Naive thymus-derived CD4-positive, alpha-beta T cell (primary cell): Measurements from ENCODE around the gene GBP2. TPM values are rescaled to one million over a fixed set of nuclear protein-coding genes. Genes with fewer than 3 reads are reported as not detected.

Experiments used
- ATAC-seq: fragments of 150-1000 bp; cut with Tn5 transposase; 2 replicates; pipeline ENCODE4 v1.10.0; 2021; ENCODE audit warnings: mild to moderate bottlenecking, moderate library complexity
- CTCF ChIA-PET: fragments of 350-600 bp; sonication (Branson Sonifier 250); formaldehyde crosslinking; loops from one replicate; lab custom pipeline; 2021; ENCODE audit warnings: antibody characterized with exemption; lab: Charles Lee
- POLR2A ChIA-PET: fragments of 350-600 bp; sonication (Branson Sonifier 250); formaldehyde crosslinking; loops from one replicate; lab custom pipeline; 2021; ENCODE audit warnings: antibody characterized with exemption, inconsistent platforms; lab: Charles Lee
- DNase-seq, 9 donors: peaks; one replicate each; pipeline versions ENCODE4 v3.0.0 to v3.0.0-alpha.2; 2020 to 2022; ENCODE audit warnings: mixed read lengths in 1 of 9
- H3K27ac ChIP-seq: one replicate; pipeline ENCODE4 v1.7.0; 2013; ENCODE audit warnings: mild to moderate bottlenecking, low read depth, low read length, moderate library complexity
- H3K27me3 ChIP-seq, 2 donors: one replicate each; pipeline ENCODE4 v1.7.0; 2013; ENCODE audit warnings: low read length in 2 of 2, mild to moderate bottlenecking in 2 of 2, moderate library complexity in 2 of 2; ENCODE audit not compliant: control insufficient read depth in 2 of 2, insufficient read depth in 2 of 2
- H3K36me3 ChIP-seq, 3 experiments: 1 replicate in 2 of 3; 2 replicates in 1 of 3; pipeline ENCODE4 v1.7.0; 2013; ENCODE audit warnings: low read length in 3 of 3, mild to moderate bottlenecking in 3 of 3, moderate library complexity in 1 of 3; ENCODE audit not compliant: insufficient read depth in 3 of 3, control insufficient read depth in 2 of 3
- H3K4me1 ChIP-seq, 2 donors: one replicate each; pipeline ENCODE4 v1.7.0; 2013; ENCODE audit warnings: low read length in 2 of 2, mild to moderate bottlenecking in 2 of 2, moderate library complexity in 1 of 2; ENCODE audit not compliant: control insufficient read depth in 2 of 2, insufficient read depth in 2 of 2
- H3K4me3 ChIP-seq: 2 replicates; pipeline ENCODE4 v1.7.0; 2013; ENCODE audit warnings: mild to moderate bottlenecking, low read length
- H3K9me3 ChIP-seq, 3 experiments: 1 replicate in 2 of 3; 2 replicates in 1 of 3; pipeline ENCODE4 v1.7.0; 2013; ENCODE audit warnings: low read length in 3 of 3; ENCODE audit not compliant: control insufficient read depth in 2 of 3
- H3K27ac Mint-ChIP-seq, 9 donors: one replicate each; pipeline ENCODE4 v1.8.0; 2020 to 2022; ENCODE audit warnings: mixed read lengths in 9 of 9, mild to moderate bottlenecking in 8 of 9, moderate library complexity in 5 of 9, inconsistent platforms in 2 of 9
- H3K27me3 Mint-ChIP-seq, 5 donors: one replicate each; pipeline ENCODE4 v1.8.0; 2021 to 2022; ENCODE audit warnings: mixed read lengths in 5 of 5, mild to moderate bottlenecking in 1 of 5
- H3K36me3 Mint-ChIP-seq, 5 donors: one replicate each; pipeline ENCODE4 v1.8.0; 2020 to 2022; ENCODE audit warnings: mixed read lengths in 5 of 5, mild to moderate bottlenecking in 3 of 5, inconsistent platforms in 1 of 5
- H3K4me1 Mint-ChIP-seq, 7 donors: one replicate each; pipeline ENCODE4 v1.8.0; 2020 to 2022; ENCODE audit warnings: mixed read lengths in 7 of 7, mild to moderate bottlenecking in 3 of 7, inconsistent platforms in 1 of 7
- H3K4me3 Mint-ChIP-seq, 10 donors: one replicate each; pipeline ENCODE4 v1.8.0; 2020 to 2022; ENCODE audit warnings: mild to moderate bottlenecking in 10 of 10, mixed read lengths in 10 of 10, moderate library complexity in 6 of 10, inconsistent platforms in 2 of 10
- H3K9me3 Mint-ChIP-seq, 11 donors: one replicate each; pipeline ENCODE4 v1.8.0; 2020 to 2022; ENCODE audit warnings: mixed read lengths in 11 of 11, mild to moderate bottlenecking in 4 of 11, inconsistent platforms in 1 of 11, moderate library complexity in 1 of 11
- intact Hi-C, 2 donors: fragments of 100-400 bp; cut with micrococcal nuclease; formaldehyde crosslinking; loops; one replicate each; pipeline ENCODE4 v1.15.1; 2023
- polyA plus RNA-seq, 2 donors: library from polyadenylated mRNA; unstranded; fragments of 300-500 nt; fragmentation: Illumina TruSeq; gene quantifications; one replicate each; pipeline ENCODE4 v1.2.3, GENCODE V29; 2021
- total RNA-seq, 6 experiments: library from RNA in 5 of 6; stranded (reverse) in 5 of 6; gene quantifications; 1 replicate in 5 of 6; 2 replicates in 1 of 6; pipeline ENCODE4 v1.2.3 and lab custom pipeline; 2021 to 2026

Gene GBP2
- total and polyA plus RNA-seq, 7 experiments from 2014 or later, result 73.8 to 200 (median 104) TPM

DNA sequence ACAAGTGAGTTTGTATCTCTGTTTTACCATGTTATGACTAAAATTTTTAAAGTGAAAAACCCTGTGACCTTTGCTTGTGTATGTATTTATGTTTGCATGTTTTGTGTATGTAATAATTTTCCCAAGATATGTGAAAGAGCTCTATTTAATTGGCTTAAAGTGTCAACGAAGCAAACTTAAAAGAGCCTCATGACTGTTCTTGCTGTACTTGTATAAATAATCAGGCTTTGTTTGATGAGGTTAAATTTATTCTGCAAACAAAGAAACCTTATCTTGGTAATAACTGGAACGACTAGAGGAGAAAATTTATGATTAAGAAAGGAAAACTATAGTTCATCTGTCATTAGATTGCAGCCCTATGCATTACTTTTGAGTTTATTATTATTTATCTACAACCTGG, 43.3 kb upstream of the GBP2 start:
- H3K27ac ChIP-seq, result no peak overlapping the region
- peaks cover 0 to 33% (median 4%) of the 10 kb centered on the region in 5 donors for H3K36me3 Mint-ChIP-seq
- intact Hi-C loops, result no loop called here
- H3K27me3 ChIP-seq, result no peaks in the 10 kb centered on the region
- H3K4me3 Mint-ChIP-seq, result no peak overlapping the region
- DNase-seq (no peak), ATAC-seq (no peak)
- H3K4me1 ChIP-seq, result no peaks in the 10 kb centered on the region
- POLR2A ChIA-PET, result interaction anchor here (1.1 kb wide), 1 partner anchor 9 kb away, joined by 5 read pairs; no protein-coding TSS in a partner anchor
- H3K4me1 Mint-ChIP-seq, result peaks cover 0 to 8% (median 0%) of the 10 kb centered on the region in 7 donors
- H3K27me3 Mint-ChIP-seq, result no peaks in the 10 kb centered on the region
- H3K9me3 Mint-ChIP-seq, result peaks cover 0 to 18% (median 0%) of the 10 kb centered on the region in 11 donors
- no peaks in the 10 kb centered on the region for H3K36me3 ChIP-seq
- no peak overlapping the region for H3K27ac Mint-ChIP-seq
- no peak overlapping the region for H3K4me3 ChIP-seq
- no peaks in the 10 kb centered on the region for H3K9me3 ChIP-seq
- CTCF ChIA-PET, result no interaction called here

DNA sequence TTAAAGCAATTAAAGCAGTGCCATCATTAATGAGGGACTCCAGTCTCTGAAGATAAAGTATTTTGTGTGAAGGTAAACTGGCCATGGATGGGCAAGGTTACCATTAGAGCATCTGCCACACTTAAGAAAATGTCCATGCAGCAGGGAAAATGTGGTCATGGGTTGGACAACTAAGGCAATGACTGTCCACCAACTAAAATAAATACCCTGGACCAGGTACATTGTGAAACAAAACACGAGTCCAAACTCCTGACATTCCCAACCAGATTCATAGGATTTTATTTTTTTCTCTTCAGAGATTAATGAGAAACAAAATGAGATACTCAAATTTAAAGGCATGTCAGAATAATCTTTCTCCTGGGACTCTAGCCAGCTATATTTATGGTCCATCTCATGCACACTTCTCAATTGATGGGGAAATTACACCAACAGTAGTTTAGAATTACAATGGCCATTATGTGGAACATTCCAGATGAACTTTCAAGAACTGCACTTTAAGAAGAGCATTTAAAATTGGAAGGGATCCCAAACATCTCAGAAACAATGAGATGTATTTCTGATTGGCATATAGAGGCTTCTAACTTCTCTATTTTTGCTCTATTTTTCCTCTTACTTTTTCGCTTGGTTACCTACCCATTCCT, 41.8 kb upstream of the GBP2 start:
- no peak overlapping the region for H3K27ac Mint-ChIP-seq
- Histone ChIP-seq H3K27ac (no peak overlapping the region), H3K4me1 (no peaks in the 10 kb centered on the region), H3K9me3 (no peaks in the 10 kb centered on the region), H3K36me3 (no peaks in the 10 kb centered on the region), H3K4me3 (no peak overlapping the region), H3K27me3 (no peaks in the 10 kb centered on the region)
- no peak overlapping the region for H3K4me3 Mint-ChIP-seq
- H3K9me3 Mint-ChIP-seq, result peaks cover 0 to 14% (median 0%) of the 10 kb centered on the region in 11 donors
- peaks cover 0 to 2% (median 0%) of the 10 kb centered on the region in 5 donors for H3K27me3 Mint-ChIP-seq
- DNase-seq (no peak), ATAC-seq (no peak)
- H3K4me1 Mint-ChIP-seq, result peaks cover 0 to 8% (median 0%) of the 10 kb centered on the region in 7 donors
- ChIA-PET CTCF (no interaction called here), POLR2A (no interaction called here)
- intact Hi-C loops, result no loop called here
- H3K36me3 Mint-ChIP-seq, result peaks cover 0 to 34% (median 4%) of the 10 kb centered on the region in 5 donors

DNA sequence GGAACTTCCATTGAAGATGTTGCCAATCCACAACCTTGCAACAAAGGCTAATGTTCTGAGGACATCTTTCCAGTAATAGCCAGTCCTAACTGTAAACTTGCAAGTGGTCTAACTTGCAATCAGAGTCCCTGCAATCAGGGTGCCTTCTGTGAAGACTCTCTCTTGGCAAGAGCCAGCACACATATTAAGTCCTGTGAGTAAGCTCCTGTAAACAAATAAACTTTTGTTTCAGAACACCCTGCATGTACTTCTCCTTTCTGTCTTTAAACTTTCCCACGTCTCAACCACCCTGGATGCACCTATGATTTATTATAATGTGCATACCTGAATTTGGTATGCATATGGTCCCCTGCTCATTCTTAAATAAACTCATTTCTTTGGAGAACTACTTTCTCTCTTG, 40.8 kb upstream of the GBP2 start:
- ChIA-PET POLR2A (no interaction called here), CTCF (no interaction called here)
- Mint-ChIP-seq H3K27ac (no peak overlapping the region), H3K4me1 (peaks cover 0 to 8% (median 0%) of the 10 kb centered on the region in 7 donors), H3K9me3 (peaks cover 0 to 11% (median 2%) of the 10 kb centered on the region in 11 donors), H3K4me3 (no peak overlapping the region), H3K27me3 (peaks cover 0 to 2% (median 0%) of the 10 kb centered on the region in 5 donors), H3K36me3 (peaks cover 0 to 28% (median 4%) of the 10 kb centered on the region in 5 donors)
- Histone ChIP-seq H3K4me1 (no peaks in the 10 kb centered on the region), H3K4me3 (no peak overlapping the region), H3K36me3 (no peaks in the 10 kb centered on the region), H3K27me3 (no peaks in the 10 kb centered on the region), H3K27ac (no peak overlapping the region), H3K9me3 (no peaks in the 10 kb centered on the region)
- no peak for ATAC-seq
- no peak for DNase-seq
- intact Hi-C loops, result no loop called here

DNA sequence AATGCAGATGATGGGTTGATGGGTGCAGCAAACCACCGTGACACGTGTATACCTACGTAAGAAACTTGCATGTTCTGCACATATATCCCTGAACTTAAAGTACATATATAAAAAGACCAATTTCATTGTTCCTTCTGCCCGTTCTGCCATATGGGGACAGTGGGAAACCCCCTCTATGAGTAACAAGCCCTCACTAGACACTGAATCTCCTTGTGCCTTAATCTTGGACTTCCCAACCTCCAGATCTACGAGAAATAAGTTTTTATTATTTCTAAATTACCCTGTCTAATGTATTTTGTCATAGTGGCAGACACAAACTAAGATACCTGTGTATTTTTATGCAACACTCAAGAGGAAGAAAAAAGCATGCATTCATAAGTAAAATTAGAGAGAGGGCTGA, 39.9 kb upstream of the GBP2 start:
- ChIA-PET POLR2A (no interaction called here), CTCF (no interaction called here)
- Histone ChIP-seq H3K27ac (no peak overlapping the region), H3K9me3 (no peaks in the 10 kb centered on the region), H3K36me3 (no peaks in the 10 kb centered on the region), H3K4me1 (no peaks in the 10 kb centered on the region), H3K4me3 (no peak overlapping the region), H3K27me3 (no peaks in the 10 kb centered on the region)
- Mint-ChIP-seq H3K27me3 (peaks cover 0 to 2% (median 0%) of the 10 kb centered on the region in 5 donors), H3K27ac (no peak overlapping the region), H3K4me3 (no peak overlapping the region), H3K9me3 (peaks cover 2 to 14% (median 8%) of the 10 kb centered on the region in 11 donors), H3K4me1 (peaks cover 0 to 2% (median 0%) of the 10 kb centered on the region in 7 donors), H3K36me3 (peaks cover 0 to 22% (median under 1%) of the 10 kb centered on the region in 5 donors)
- intact Hi-C loops, result no loop called here
- no peak for ATAC-seq
- DNase-seq, result no peak

- H3K36me3 ChIP-seq, result no peaks in the 10 kb centered on the region
- peaks cover 0 to 11% (median 7%) of the 10 kb centered on the region in 7 donors for H3K4me1 Mint-ChIP-seq
- intact Hi-C loops, result loop anchor here in 1 of 2 donors (10.0 kb wide), 1 partner anchor 56 kb away; no protein-coding TSS in a partner anchor
- CTCF ChIA-PET, result no interaction called here
- H3K27me3 ChIP-seq, result no peaks in the 10 kb centered on the region
- H3K9me3 ChIP-seq, result no peaks in the 10 kb centered on the region
- H3K27ac ChIP-seq, result no peak overlapping the region
- H3K4me3 ChIP-seq, result no peak overlapping the region
- no peak overlapping the region for H3K4me3 Mint-ChIP-seq
- POLR2A ChIA-PET, result no interaction called here
- H3K27ac Mint-ChIP-seq, result no peak overlapping the region
- DNase-seq, result no peak
- H3K4me1 ChIP-seq, result no peaks in the 10 kb centered on the region
- peaks cover 0 to 11% (median 5%) of the 10 kb centered on the region in 11 donors for H3K9me3 Mint-ChIP-seq
- H3K36me3 Mint-ChIP-seq, result peaks cover 0 to 11% (median 0%) of the 10 kb centered on the region in 5 donors
- ATAC-seq, result no peak
- H3K27me3 Mint-ChIP-seq, result peaks cover 0 to 8% (median 0%) of the 10 kb centered on the region in 5 donors
These were observed 25.1 kb upstream of the GBP2 start for GRCh38 chr1:89151047-89151446.

DNA sequence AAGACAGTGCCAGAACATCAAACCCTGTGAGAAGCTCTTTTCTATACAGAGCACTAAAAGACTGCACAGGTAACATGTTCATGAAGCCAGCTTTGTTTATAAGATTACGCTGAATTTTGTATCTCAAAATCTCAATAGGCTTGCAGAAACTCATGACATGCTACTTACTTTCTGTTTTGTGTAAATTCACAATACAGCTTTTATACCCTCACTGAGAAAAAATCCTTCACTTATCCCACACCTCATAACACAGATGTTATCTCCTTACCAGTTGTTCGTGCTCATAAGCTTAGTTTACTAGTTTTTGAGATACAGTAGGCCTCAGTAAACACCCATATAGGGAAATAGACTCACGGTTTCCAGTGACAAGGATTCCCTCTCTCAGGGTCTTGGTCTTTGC, 24.1 kb upstream of the GBP2 start:
- H3K4me3 ChIP-seq, result no peak overlapping the region
- H3K4me1 ChIP-seq, result no peaks in the 10 kb centered on the region
- intact Hi-C loops, result loop anchor here in 1 of 2 donors (10.0 kb wide), 1 partner anchor 55 kb away; no protein-coding TSS in a partner anchor
- H3K27me3 ChIP-seq, result no peaks in the 10 kb centered on the region
- H3K9me3 ChIP-seq, result no peaks in the 10 kb centered on the region
- CTCF ChIA-PET, result no interaction called here
- peaks cover 0 to 8% (median 0%) of the 10 kb centered on the region in 5 donors for H3K27me3 Mint-ChIP-seq
- POLR2A ChIA-PET, result no interaction called here
- H3K36me3 Mint-ChIP-seq, result peaks cover 0 to 10% (median 0%) of the 10 kb centered on the region in 5 donors
- peaks cover 0 to 8% (median 0%) of the 10 kb centered on the region in 11 donors for H3K9me3 Mint-ChIP-seq
- H3K4me1 Mint-ChIP-seq, result peaks cover 0 to 14% (median 10%) of the 10 kb centered on the region in 7 donors
- H3K27ac ChIP-seq, result no peak overlapping the region
- no peak overlapping the region for H3K27ac Mint-ChIP-seq
- no peak overlapping the region for H3K4me3 Mint-ChIP-seq
- DNase-seq (no peak), ATAC-seq (no peak)
- H3K36me3 ChIP-seq, result no peaks in the 10 kb centered on the region
